GM19468 (cell line): ENCODE data around the gene GAL3ST3.
A peak's percentile ranks its signal among the peaks of the same experiment; 100 is the strongest.
"Not testable (repeated sequence)": the region's sequence is repeated elsewhere in the genome, so short reads cannot be mapped to it uniquely, and the experiment has no call there.

Source experiments
- ATAC-seq: cut with Tn5 transposase; IDR thresholded peaks from one replicate; pipeline ENCODE4 v1.9.1; 2021; ENCODE audit warnings: mild to moderate bottlenecking, moderate library complexity, moderate number of reproducible peaks; ENCODE audit not compliant: unreplicated experiment; ENCODE audit errors: extremely low read depth

The GAL3ST3 gene

DNA sequence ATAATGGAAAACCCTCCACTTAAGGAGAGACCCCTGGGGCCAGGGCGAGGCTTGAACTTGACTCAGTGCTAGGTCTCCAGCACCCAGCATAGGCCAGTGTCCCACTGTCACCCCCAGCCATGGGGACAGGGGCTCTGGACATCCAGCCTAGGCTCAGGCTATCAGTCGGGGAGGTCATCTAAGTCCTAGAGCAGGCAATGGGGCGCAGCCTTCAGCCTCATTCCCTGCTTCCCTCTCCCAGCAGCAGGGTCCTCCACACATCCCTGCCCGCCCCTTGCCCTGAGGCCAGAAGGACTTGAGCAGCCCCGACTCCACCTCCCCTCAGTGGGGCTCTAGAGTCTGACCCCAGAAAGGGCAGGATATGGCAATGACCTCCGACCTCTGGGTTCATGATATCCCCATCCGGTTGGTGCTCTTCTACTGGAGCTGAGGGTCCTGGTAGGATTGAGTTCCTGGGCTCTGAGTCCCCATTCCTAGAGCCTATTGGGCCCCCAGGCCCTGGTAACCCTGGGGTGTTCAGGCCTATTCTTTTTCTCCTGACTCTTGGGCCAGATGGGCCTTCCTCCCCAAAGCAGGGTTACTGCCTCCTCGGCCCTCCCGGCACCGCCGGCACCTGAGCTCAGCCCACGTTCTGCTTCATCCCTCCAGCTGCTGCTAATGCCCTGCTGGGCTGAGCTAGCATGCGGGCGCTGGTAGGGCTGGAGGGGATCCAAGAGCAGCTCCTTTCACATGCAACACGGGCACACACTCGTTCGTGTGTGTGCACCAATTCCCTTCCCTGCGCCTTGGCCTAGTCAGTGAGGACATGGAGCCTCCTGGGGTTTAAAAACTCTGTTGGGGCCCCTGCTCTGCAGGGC is 32.8 kb downstream of the GAL3ST3 start:
- no peak for ATAC-seq

DNA sequence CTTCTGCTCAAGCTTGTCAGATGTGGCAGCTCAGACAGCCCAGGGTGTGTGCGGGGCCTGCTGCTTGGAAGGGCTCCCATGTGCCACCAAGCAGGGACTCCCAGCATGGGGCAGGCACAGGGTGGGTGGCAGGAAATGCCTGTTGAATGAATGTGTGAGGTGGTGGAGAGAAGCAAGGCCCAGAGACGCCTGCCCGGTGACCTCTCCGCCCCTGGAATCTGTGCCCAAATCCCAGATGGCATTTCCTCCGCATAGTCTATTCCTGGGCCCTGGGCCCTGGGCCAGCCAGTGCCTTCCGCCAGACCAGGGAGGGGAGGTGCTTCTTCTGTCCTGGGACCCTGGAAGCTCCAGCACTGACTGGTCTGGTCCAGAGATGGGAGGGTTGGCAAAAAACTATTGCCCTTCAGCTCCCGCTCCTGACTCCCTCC is 33.5 kb downstream of the GAL3ST3 start:
- no peak for ATAC-seq

DNA sequence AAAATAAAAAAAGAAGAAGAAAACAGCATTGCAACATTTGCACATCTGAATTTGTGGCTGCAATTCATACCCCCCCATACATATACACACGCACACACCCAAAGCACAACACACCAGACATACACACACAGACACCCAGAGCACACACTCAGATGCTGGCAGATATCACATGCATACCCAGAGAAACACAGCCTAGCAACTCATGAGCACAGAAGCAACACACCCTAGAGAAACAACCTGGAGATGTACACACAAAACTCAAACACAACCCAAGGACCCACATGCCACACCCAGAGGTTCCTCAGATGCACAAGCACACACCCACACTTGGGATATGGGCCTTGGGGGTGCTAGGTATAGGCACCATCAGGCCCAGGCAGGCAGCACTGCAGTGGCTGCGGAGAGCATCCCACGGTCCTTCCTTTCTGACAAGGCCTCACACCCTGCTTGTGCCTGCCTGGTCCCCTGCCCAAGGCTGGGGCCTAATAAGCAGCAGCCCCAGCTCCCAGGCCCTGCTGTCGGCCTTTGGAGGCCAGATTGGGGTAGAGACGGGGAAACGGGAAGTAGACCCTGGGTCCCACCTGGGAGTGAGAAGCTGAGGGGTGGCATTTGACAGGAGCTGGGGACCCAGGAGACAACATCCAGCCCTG is 34.0 kb downstream of the GAL3ST3 start:
- ATAC-seq, result no peak

DNA sequence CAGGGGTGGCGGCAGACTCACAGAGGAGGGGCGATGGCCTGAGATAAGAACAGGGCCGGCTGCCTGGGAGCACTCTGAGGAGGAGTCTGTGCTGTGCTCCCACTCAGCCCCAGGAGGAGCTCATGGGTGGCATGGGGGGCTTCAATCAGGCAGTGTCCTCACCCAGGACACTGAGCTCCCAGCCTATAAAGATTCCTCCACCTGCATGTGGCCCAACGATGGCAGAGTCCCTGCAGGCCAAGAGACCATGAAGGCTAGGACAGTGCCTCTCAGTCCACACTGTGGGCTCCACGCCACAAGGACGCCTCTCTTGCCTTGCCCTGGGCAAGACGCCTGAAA is 35.2 kb downstream of the GAL3ST3 start:
- no peak for ATAC-seq

DNA sequence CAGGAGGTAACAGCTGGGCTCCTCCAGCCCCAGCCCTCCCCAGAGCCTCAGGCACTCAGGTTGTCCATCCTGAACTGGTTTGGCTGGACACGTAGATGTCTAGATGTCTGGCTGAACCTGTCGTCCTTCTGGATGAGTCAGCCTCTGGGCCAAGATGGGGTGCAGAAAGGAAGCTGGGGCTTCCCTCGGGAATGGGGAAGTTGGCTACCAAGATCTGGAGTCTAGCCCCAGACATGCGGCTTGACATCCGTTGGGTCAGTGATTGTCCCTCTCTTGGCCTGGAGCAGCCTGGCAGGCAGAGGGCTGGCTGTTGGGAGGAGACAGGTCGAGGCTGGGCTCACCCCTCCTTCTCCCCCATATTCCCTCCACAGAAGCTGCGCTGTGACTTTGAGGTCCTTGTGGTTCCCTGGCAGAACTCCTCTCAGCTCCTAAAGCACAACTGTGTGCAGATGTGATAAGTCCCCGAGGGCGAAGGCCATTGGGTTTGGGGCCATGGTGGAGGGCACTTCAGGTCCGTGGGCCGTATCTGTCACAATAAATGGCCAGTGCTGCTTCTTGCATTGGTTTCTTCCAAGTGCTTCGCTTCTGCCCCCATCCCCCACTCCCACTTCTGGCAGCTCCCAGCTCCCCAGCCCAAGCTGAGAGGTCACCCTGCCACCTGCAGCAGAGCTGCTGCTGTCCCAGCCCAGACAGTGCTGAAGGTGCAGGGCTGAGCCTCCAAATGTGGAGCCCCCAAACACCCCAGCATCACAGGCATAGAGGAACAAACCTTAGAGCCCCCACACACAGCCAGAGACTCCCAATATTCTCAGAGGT is 35.8 kb downstream of the GAL3ST3 start:
- no peak for ATAC-seq

DNA sequence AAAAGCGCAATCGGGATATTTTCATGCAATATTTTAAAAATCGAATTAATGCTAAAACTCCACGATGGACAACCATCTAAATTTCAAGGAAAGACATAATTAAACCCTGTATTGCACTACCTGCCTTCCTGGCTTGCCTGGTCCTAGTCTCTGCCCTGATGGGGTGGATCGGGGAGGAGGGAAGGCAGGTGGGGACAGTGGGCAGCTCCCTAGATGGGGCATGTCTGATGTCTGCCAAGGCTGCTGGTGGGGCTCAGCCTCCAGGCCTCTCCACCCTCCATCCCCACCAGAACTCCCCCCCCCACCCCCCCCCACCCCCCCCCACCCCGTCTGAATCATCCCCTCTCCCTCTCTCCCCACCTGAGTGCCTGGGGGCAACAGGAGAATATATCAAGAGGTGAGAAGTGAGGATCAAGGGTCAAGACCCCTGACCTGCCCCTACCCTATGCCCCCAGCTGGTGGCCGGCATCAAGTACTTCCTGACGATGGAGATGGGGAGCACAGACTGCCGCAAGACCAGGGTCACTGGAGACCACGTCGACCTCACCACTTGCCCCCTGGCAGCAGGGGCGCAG is 36.5 kb downstream of the GAL3ST3 start:
- no peak for ATAC-seq

DNA sequence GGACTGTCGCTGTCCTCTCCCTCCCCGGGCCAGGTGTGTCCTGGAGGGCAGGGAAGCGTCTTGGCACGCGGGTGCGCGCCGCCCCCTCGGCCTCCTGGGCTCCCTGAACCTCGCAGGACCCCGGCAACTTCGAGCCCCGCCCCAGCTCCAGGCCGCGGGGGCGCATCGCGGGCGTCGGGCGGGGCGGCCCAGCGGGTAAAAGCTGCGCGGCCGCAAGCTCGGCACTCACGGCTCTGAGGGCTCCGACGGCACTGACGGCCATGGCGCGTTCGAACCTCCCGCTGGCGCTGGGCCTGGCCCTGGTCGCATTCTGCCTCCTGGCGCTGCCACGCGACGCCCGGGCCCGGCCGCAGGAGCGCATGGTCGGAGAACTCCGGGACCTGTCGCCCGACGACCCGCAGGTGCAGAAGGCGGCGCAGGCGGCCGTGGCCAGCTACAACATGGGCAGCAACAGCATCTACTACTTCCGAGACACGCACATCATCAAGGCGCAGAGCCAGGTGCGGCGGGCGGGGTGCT is 37.1 kb downstream of the GAL3ST3 start, which contains the start of gene CST6:
Gene CST6 (plus strand): TSS at position 224 of the 519 bp plus-strand sequence. CDS start 37 bp downstream, at position 261.
- no peak for ATAC-seq

DNA sequence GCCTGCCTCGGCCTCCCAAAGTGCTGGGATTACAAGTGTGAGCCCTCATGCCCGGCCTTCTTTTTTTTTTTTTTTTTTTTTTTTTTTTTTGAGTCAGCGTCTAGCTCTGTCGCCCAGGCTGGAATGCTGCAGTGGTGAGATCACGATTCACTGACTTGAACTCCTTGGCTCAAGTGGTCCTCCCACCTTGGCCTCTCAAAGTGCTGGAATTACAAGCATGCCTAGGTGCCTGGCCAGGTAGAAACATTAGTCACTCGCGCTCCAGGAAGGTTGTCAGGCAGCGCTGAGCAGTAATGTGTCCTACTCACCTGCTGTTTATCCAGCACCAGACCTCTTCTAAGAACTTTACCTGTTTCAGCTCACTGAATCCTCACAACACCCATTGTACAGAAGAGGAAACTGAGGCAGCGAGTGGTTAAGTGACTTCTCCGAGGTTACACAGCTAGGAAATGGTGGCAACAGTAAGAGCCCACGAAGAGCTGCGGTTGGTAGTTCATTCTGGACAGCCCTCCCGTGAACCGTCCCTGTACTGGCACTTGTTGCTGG is 37.6 kb downstream of the GAL3ST3 start:
- ATAC-seq, result no peak

DNA sequence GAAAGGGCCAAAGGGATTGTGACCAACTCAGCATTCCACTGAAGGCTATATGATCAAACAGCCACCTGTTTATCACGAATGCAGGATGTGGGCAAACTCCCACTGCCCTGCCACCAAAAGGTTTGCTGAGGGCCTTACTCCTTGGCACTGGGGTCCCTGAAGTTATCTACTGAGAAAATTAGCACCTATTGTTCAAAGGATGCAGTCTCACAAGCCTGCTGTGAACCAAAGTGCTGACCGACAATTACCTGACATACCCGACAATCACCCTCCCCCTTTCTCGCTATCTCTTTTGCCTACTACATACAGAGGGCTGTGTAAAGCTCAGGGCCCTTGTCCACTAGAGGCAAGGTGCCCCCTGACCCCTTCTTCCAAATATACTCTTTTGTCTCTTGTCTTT is 38.9 kb downstream of the GAL3ST3 start:
- not testable (repeated sequence) for ATAC-seq

DNA sequence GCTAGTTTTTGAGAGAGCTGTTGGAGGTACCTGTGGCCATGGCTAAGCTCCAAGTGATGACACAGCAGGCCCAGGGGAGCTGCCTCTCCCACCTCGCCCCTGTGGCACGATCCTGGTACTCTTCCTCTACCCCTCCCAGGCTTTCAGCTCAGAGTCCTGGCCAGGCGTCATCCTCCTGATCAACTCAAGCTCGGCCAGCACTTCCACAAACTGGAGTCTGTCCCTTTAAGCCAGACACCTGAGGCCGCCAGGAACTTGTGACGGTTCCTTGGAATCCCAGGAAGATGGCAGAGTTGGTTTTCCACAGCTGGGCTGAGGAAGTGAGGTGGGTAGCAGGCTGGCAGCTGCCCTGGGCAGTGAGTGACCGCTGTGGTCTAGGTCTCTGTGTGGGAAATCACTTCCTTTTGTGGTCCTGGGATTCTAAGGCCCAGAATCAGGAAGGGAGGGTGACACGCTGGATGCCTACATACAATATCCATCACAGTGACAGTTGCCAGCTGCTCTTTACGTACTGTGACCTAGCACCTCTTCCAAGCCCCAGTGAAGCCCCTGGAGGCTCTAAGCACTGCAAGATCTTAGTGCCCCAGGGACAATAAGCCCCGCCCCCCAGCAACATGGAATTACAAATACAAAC is 40.4 kb downstream of the GAL3ST3 start:
- ATAC-seq, result no peak

DNA sequence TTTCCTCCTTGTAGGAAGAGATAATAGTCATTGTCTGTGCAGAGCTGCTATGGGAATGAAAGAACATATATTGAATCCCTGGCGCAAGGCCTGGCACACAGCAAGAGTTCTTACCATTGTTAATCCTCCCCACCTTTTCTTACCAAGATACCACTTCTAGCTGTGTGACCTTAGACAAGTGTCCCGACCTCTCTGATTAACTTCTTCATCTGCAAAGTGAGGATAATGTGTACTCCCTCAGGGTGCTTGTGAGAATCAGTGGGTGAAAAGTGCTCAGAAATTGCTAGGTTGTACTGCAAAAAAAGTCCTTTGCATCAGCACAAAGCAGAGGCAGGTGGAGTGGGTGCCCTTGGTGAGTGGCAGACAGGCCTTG is 40.9 kb downstream of the GAL3ST3 start:
- no peak for ATAC-seq

DNA sequence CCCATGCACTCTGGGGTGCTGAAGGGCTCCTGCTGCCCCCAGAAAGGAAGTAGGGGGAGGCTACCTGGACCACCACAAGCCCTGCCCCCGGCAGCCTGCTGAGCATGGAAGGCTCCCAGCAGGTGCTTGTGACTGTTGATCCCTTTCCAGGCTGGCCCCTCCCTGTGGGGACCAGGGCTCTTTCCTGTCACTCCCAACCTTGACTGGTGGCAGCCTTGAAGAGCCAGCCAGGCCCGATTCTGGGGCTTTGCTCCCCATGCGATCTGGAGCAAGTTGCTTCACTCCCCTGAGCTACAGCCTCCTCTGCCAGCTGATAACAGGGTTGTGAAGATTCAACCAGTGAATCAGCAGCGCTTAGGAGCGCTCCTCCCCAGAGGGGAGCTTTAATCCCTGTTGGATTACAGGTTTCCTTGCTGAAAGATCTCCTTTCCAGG is 41.7 kb downstream of the GAL3ST3 start:
- no peak for ATAC-seq

DNA sequence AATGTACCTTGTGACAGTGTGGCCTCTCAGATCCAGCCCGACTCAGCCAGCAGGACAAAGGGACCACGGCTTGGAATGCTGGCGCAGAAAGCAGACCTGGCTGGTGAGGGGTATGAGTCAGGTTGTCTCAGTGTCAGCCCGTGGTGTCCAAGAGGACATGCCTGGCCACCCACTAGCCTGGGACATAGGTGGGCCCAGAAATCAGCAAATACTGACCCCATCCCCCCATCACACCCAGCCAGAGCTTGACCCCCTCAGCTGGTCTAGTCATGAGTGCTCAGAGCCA is 42.1 kb downstream of the GAL3ST3 start:
- no peak for ATAC-seq

DNA sequence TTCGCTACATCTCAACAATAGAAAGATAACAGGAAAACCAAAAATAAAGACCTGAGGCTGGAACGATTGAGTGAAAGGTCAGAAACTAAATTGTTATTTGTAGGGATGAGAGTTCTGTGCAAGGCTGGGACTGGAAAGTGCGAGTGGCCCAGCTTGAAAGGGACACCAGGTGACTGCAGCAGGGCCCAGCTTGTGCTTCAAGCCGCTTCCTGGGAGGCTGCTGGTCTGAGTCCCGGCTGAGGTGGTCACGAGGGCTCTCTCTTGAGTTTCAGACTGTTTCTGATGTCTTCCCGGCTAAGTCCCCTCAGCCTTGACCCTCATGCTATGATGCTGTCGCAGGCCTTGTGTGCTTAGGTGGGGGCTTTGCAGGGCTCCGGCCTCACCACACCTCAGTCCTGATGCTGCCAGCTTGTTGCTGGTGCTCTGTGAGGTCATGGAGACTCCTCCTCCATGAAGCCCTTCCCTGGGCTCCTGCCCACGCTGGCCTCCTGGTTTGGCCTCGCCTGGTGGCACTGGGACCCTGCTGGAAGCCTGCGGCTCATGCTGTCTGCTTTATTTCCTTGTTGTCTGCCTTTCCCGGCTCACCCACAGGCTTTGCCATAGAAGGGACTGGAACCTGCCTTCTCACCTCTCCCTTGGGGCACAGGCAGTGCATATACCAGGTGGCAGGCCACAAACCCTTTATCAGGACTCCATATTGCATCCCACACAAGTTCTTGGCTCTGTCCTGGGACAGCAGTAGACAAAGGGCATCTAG is 42.6 kb downstream of the GAL3ST3 start:
- no peak for ATAC-seq

DNA sequence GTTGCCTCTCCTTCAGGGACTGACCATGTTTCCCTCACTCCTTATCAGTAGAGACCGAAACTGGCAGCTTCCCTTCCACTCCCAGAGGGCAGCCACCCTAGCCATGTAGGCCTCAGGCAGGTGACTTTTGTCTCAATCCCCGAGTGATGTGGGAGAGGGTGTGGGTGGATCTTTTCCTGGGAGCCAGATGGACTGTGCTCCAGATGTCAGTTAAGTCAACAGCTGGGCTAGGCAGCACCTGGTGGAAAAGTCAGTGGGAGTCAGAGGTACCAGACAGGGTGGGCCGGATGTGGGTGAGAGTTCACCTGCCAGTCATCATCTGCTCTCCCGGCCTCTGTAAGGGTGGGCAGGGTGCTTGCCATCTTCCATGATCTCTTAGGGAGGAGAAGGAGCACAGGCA is 44.8 kb downstream of the GAL3ST3 start:
- no peak for ATAC-seq

DNA sequence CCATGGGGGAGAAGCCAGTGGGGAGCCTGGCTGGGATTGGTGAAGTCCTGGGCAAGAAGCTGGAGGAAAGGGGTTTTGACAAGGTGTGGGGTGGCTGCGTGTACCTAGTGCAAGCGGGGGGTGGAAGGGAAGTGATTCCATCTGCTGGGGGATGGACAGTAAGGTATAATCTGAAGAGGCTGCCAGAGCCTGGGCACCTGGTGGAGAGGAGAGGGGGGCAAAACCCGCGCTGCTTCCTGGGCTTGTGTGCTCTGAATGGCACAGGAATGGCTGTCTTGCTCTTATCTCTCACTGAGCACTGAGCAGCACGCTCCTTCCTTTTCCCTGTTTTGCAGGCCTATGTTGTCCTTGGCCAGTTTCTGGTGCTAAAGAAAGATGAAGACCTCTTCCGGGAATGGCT is 45.7 kb downstream of the GAL3ST3 start:
- ATAC-seq, result no peak

DNA sequence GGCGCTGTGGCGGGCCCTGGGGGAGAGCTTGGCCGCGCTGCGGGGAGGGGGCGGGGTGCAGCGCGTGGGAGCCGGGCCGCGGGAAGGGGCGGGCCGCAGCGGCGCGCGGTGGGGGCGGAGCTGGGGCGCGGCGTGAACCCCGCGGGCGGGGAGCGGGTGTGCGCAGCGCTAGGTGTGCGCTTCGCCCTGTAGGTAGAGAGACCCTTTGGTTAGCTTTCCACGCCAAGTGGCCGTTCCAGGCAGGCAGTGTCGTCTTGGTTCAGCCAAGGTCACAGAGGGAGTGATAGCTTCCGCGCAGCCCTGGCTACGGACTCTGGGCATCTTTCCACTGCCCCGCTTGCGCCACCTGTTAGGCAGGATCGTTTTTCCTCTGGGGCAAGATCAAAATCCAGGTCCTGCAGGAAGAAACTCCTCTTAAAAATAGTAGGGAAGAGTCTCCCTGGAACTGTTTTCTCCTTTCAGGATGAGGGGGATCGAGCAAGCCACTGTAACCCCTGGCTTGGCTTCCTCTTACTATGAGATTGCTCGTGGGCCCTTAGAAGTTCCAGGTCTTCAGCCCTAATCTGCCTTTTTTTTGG is 46.2 kb downstream of the GAL3ST3 start:
- ATAC-seq, result peak; percentile 18

DNA sequence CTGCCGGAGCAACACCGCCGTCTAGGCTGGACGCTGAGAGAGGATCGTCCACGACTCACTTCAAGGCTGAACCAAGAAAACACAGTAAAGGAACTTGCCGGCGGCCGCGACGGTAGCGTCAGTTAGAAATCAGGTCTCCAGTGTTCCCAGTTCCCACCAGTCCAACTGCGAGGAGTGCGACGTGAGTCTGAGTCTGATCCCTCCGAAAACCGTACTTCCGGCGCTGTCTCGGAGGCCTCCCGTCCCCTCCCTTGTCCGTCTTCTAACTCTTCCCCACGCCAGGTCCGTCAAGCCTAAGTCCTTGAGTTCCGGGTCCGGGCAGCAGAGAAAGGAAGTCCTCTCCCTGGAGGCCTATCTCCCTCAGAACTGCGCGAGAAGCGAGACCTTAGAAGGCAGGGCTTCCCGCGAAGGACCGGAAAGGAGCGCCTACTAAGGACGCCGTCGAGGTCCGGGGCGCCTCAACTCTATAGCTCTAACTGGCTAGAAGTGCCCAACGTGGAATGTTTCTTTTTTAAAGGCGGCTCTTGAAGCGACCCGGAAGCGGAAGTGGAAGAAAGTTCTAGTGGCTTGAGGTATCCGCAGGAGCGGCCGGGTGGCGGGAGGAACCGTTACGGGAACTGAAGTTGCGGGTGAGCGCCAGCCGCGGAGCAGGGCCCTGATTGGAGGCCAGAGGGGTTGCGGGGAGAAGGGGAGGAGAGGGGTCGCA is 46.9 kb downstream of the GAL3ST3 start, which contains the start of the genes BANF1 and EIF1AD:
Gene BANF1 (plus strand): TSS at position 562 of the 706 bp plus-strand sequence. CDS start 748 bp downstream, outside the sequence.
Gene EIF1AD (minus strand): TSS at position 216 of the 706 bp plus-strand sequence. CDS start 1,768 bp downstream, outside the sequence.
- ATAC-seq, result peak; percentile 49
